Stomach smooth muscle (tissue), 2 donors: ENCODE data around the gene SLC25A20.
"Not testable (repeated sequence)": the region's sequence is repeated elsewhere in the genome, so short reads cannot be mapped to it uniquely, and the experiment has no call there.

ENCODE experiments used
- H3K27ac ChIP-seq: one replicate; pipeline ENCODE4 v1.7.0; 2013; ENCODE audit warnings: mild to moderate bottlenecking, low read length, inconsistent platforms
- H3K27me3 ChIP-seq, 2 donors: one replicate each; pipeline ENCODE4 v1.7.0; 2013; ENCODE audit warnings: low read length in 2 of 2; ENCODE audit not compliant: insufficient read depth in 2 of 2, control insufficient read depth in 1 of 2
- H3K36me3 ChIP-seq, 2 donors: one replicate each; pipeline ENCODE4 v1.7.0; 2013; ENCODE audit warnings: low read length in 2 of 2; ENCODE audit not compliant: control insufficient read depth in 2 of 2, insufficient read depth in 2 of 2
- H3K4me1 ChIP-seq: one replicate; pipeline ENCODE4 v1.7.0; 2013; ENCODE audit warnings: low read length; ENCODE audit not compliant: control insufficient read depth, insufficient read depth
- H3K4me3 ChIP-seq, 2 donors: one replicate each; pipeline ENCODE4 v1.7.0; 2013; ENCODE audit warnings: low read length in 2 of 2
- H3K9ac ChIP-seq, 2 donors: one replicate each; pipeline ENCODE4 v1.7.0; 2013; ENCODE audit warnings: low read length in 2 of 2, mild to moderate bottlenecking in 1 of 2
- H3K9me3 ChIP-seq, 2 donors: one replicate each; pipeline ENCODE4 v1.7.0; 2013; ENCODE audit warnings: low read length in 2 of 2; ENCODE audit not compliant: control insufficient read depth in 2 of 2
- donor health status: healthy.
- donor health status: Pancreatic carcinoma.

The SLC25A20 gene

DNA sequence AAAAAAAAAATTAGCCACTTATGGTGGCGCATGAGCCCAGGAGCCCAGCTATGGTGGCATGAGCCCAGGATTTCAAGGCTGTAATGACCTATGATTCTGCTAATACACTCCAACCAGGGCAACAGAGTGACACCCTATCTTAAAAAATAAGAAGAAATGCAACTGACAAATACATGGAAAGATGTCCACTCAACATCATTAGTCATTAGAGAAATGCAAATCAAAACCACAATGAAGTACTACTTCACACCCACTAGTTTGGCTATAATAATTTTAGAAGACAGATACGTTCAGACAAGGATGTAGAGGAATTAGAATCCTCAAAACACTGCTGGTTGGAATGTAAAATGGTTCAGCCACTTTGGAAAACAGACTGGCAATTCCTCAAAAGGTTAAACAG is 61.5 kb downstream of the SLC25A20 start:
- H3K9ac ChIP-seq: no peak overlapping the region
- no peak overlapping the region for H3K27ac ChIP-seq
- no peaks in the 10 kb centered on the region for H3K9me3 ChIP-seq
- no peaks in the 10 kb centered on the region for H3K4me1 ChIP-seq
- no peak overlapping the region for H3K4me3 ChIP-seq
- no peaks in the 10 kb centered on the region for H3K27me3 ChIP-seq
- H3K36me3 ChIP-seq: no peaks in the 10 kb centered on the region

DNA sequence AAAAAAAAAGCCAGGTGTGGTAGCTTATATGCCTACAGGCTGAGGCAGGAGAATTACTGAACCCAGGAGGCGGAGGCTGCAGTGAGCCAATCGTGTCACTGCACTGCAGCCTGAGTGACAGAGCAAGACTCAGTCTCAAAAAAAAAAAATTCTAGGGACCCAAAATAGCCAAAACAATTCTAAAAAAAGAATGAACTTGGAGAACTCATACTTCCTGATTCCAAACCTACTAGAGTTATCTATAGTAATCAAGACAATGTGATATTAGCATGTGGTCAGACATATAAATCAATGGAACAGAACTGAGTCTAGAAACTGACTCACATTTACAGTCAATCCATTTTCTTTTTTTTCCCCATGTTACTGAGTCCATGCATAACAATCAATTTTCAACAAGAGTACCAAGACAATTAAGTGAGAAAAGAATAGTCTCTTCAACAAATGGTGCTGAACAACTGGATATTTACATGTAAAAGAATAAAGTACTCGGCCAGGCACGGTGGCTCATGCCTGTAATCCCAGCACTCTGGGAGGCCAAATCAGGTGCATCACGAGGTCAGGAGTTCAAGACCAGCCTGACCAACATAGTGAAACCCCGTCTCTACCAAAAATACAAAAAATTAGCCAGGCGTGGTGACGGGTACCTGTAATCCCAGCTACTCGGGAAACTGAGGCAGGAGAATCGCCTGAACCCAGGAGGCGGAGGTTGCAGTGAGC is 62.9 kb downstream of the SLC25A20 start:
- Histone ChIP-seq H3K9ac (no peak overlapping the region), H3K4me1 (no peaks in the 10 kb centered on the region), H3K27ac (no peak overlapping the region), H3K27me3 (no peaks in the 10 kb centered on the region), H3K4me3 (no peak overlapping the region), H3K9me3 (no peaks in the 10 kb centered on the region), H3K36me3 (no peaks in the 10 kb centered on the region)

DNA sequence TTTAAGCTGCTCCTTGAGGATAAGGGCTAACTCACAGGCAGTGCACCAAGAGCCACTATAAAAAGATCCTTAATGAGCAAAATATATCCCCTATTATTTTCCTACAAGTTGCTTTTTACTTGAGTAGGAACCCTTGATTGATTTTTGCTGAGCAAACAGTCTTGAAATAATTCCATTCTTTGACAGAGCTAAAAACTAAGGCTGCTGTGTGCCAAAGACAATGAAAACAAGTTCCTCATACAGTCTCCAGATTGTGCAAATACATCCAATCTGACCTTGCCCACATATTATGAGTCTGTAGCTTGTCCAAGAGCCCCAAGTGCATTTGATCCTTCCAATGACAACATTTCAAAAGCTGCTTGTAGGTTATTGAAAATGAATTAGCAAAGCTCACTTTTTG is 66.0 kb downstream of the SLC25A20 start:
- Histone ChIP-seq H3K27ac (no peak overlapping the region), H3K36me3 (no peaks in the 10 kb centered on the region), H3K9me3 (no peaks in the 10 kb centered on the region), H3K27me3 (no peaks in the 10 kb centered on the region), H3K4me1 (no peaks in the 10 kb centered on the region), H3K9ac (no peak overlapping the region), H3K4me3 (no peak overlapping the region)

DNA sequence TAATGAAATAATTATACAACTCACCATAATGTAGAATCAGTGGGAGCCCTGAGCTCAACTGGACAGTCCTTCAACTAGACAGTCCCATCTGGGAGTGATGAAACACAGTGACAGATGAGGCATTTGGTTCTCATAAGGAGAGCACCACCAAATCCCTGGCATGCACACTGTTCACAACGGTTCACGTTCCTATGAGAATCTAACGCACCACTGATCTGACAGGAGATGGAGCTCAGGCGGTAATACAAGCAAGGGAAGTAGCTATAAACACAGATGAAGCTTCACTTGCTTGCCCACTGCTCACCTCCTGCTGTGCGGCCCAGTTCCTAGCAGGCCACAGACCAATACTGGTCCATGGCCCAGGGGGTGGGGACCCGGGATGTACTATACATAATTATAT is 68.0 kb downstream of the SLC25A20 start:
- Histone ChIP-seq H3K4me1 (no peaks in the 10 kb centered on the region), H3K9me3 (no peaks in the 10 kb centered on the region), H3K36me3 (no peaks in the 10 kb centered on the region), H3K9ac (no peak overlapping the region), H3K27me3 (no peaks in the 10 kb centered on the region), H3K27ac (no peak overlapping the region), H3K4me3 (no peak overlapping the region)

DNA sequence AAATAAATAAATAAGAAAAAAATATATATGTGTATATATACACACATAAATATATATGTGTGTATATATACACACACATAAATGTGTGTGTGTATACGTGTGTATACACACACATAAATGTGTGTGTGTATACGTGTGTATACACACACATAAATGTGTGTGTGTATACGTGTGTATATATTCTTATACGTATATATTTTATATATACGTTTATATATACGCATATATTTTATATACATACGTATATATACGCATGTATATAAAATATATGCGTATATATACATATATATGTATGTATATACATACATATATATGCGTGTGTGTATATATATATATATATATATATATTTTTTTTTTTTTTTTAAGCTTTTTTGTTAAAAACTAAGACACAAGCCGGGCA is 69.2 kb downstream of the SLC25A20 start:
- H3K9ac ChIP-seq, H3K27me3 ChIP-seq, H3K4me3 ChIP-seq, H3K9me3 ChIP-seq, H3K4me1 ChIP-seq, H3K27ac ChIP-seq, H3K36me3 ChIP-seq: not testable (repeated sequence)

DNA sequence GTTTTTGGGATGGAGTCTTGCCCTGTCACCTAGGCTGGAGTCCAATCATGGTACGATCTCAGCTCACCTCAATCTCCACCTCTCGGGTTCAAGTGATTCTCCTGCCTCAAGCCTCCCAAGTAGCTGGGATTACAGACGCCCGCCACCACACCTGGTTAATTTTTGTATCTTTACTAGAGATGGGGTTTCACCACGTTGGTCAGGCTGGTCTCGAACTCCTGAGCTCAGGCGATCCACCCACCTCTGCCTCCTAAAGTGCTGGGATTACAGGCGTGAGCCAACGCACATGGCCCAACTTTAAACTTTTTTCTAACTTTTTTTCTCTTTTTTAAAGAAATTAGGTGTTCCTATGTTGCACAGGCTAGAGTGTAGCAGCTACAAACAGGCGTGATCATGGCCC is 70.8 kb downstream of the SLC25A20 start:
- H3K9ac ChIP-seq, H3K36me3 ChIP-seq, H3K27ac ChIP-seq, H3K4me1 ChIP-seq, H3K27me3 ChIP-seq, H3K9me3 ChIP-seq, H3K4me3 ChIP-seq: not testable (repeated sequence)

DNA sequence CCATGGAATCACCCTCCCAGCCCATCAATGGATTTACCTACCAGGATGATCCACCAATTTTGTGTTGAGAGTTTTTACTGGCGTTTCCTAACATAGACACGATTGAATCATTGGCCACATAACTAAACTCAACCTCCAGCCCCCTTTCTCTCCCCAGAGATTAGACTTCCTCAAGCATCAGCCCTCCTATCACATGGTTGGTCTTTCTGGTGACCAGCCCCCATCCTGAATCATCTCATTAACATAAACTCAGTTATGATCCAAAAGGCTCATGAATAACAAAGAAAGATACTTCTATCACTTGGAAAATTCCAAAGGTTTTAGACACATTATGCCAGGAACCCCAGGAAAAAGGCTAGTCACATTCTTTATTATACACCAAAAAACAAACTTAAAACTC is 72.2 kb downstream of the SLC25A20 start:
- Histone ChIP-seq H3K4me3 (no peak overlapping the region), H3K9me3 (no peaks in the 10 kb centered on the region), H3K4me1 (no peaks in the 10 kb centered on the region), H3K27me3 (no peaks in the 10 kb centered on the region), H3K9ac (no peak overlapping the region), H3K27ac (no peak overlapping the region), H3K36me3 (no peaks in the 10 kb centered on the region)

DNA sequence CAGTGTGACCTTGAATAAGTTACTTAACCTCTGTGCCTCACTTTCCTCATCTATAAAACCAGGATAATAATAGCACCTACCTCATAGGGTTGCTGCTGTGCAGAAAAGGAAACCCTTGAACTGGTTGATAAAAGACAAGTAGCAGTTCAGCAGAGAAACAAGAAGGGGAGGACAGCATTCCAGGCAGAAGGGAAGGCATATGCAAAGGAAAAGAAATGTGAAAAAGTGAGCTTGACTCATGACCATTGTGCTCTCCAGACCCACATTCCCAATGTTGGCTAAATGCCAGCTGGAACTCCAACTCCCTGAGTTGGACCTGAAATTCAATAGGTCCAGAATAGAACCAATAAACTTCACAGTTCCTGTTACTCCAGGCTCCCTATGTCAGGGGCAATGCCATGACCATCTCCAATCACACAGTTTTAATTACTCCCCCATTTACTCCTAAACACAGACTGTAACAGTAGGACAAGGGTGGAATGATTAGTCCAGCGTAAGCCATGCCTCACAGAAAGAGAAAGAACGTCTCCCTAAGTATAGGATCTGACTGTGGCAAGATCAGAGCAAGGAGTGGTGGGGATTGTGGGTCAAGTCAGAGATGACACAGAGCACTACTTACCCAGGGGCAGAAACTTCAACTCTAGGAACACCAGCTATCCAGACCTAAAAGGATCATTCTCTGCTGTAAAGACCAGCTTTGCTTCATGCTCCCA is 77.9 kb downstream of the SLC25A20 start:
- H3K9me3 ChIP-seq: no peaks in the 10 kb centered on the region
- H3K9ac ChIP-seq: no peak overlapping the region
- no peaks in the 10 kb centered on the region for H3K36me3 ChIP-seq
- peaks cover 6% of the 10 kb centered on the region for H3K4me1 ChIP-seq
- H3K4me3 ChIP-seq: no peak overlapping the region
- H3K27ac ChIP-seq: no peak overlapping the region
- no peaks in the 10 kb centered on the region for H3K27me3 ChIP-seq

DNA sequence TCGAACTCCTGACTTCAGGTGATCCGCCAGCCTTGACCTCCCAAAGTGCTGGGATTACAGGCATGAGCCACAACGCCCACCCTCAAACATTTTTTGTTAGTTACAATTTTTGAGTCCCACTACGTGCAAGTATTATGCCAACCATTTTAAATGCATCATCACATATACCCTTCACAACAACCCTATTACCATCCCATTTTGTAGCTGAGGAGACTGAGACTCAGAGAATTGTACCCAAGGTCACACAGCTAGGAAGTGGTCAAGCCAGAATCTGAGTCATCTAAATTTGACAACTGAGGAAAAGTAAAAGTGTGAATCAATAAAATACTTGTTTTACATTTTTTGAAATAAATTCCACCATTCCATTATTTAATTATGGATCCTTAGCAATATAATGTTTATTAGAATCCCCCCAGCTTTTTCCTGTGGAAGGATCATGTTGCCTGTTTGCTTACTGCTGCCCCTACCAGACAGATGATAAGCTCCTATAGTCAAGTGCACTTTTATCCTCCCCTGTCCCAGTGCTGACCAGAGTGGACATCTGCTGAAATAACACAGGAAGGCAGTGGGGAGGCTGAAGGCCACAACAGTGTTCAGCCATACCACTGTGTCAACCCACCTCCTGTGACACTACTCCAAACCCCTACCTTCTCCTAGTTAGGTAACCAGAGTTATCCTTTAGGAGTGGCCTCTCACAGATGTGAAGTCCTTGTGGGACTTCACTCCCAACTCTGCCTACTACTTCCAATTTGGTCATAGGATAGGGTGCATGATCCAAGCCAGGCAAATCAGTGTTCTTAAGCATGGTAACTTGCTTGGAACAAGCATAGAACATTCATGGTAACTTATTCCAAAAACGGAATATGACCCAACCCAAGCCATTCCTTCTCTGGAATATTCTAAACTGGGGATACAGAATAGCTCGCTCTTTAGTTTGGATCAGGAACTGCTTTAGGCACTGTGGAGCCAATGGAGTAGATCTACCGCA is 79.2 kb downstream of the SLC25A20 start:
- no peak overlapping the region for H3K27ac ChIP-seq
- H3K9me3 ChIP-seq: no peaks in the 10 kb centered on the region
- H3K4me3 ChIP-seq: no peak overlapping the region
- H3K27me3 ChIP-seq: no peaks in the 10 kb centered on the region
- peaks cover 6% of the 10 kb centered on the region for H3K4me1 ChIP-seq
- H3K9ac ChIP-seq: no peak overlapping the region
- H3K36me3 ChIP-seq: no peaks in the 10 kb centered on the region

DNA sequence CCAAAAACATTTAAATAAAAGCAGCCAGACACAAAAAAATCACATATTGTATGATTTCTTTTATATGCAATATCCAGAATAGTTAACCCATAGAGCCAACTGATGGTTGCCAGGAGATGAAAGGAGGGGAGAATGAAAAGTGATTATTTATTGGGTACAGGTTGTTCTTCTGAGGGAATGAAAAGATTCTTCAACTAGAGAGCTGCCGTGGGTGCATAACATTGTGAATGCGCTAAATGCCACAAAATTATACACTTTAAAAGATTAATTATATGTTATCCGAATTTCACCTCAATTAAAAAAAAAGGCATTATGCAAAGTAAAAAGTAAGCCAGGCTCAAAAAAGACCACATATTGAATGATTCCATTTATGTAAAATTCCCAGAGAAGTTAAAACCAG is 87.2 kb downstream of the SLC25A20 start:
- H3K27ac ChIP-seq: no peak overlapping the region
- H3K9me3 ChIP-seq: no peaks in the 10 kb centered on the region
- H3K36me3 ChIP-seq: no peaks in the 10 kb centered on the region
- no peaks in the 10 kb centered on the region for H3K27me3 ChIP-seq
- H3K9ac ChIP-seq: no peak overlapping the region
- no peaks in the 10 kb centered on the region for H3K4me1 ChIP-seq
- H3K4me3 ChIP-seq: no peak overlapping the region
